Measurements from ENCODE around the gene GHR. TPM values are rescaled to one million over a fixed set of nuclear protein-coding genes. Genes with fewer than 3 reads are reported as not detected.

GHR gene
- total and polyA plus RNA-seq, 2 of the 8 experiments (the other 6 are each of a cell fraction or from before 2014, with no cell fraction given), result 0.15 to 0.19 TPM

- no peak overlapping the region for H3K9ac ChIP-seq (replicated peaks in 1 of 4; ENCODE audit: extremely low read depth in 1 of 4, low read depth in 3 of 4, low read length in 3 of 4)
- H3K4me1 ChIP-seq (replicated peaks in 1 of 4; ENCODE audit: control insufficient read depth in 3 of 4, insufficient read depth in 4 of 4, low read length in 3 of 4), result no peaks in the 10 kb centered on the region
- TF ChIP-seq RAD21 (IDR thresholded peaks at IDR 0.05 in 1 of 2, conservative IDR thresholded peaks at IDR 0.05 in 1 of 2; ENCODE audit: low read depth in 2 of 2, low read length in 2 of 2) (no peak), KDM1A (IDR thresholded peaks at IDR 0.05; ENCODE audit: borderline replicate concordance, low read length) (no peak)
- H3K18ac ChIP-seq (ENCODE audit: extremely low read depth, low read length), result no peak overlapping the region
- H2BK12ac ChIP-seq (ENCODE audit: low read depth, low read length), result no peak overlapping the region
- H3K79me2 ChIP-seq (ENCODE audit: control insufficient read depth in 1 of 2, insufficient read depth in 2 of 2, low read length in 2 of 2), result no peaks in the 10 kb centered on the region
- H3K36me3 ChIP-seq (ENCODE audit: control insufficient read depth in 2 of 4, insufficient read depth in 4 of 4, low read length in 3 of 4), result no peaks in the 10 kb centered on the region
- H3K4ac ChIP-seq (replicated peaks; ENCODE audit: insufficient read length, low read depth, low read length), result no peak overlapping the region
- H4K8ac ChIP-seq (ENCODE audit: extremely low read depth, insufficient read depth, low read length), result no peak overlapping the region
- no peak overlapping the region for H3K4me2 ChIP-seq (ENCODE audit: insufficient read depth in 1 of 2, low read depth in 2 of 2, low read length in 2 of 2)
- H3K27ac ChIP-seq (ENCODE audit: low read depth, low read length), result no peak overlapping the region
- FAIRE-seq (no peak), DNase-seq (ENCODE audit: low read depth in 1 of 2, low spot score in 2 of 2) (no peak)
- H3K9me3 ChIP-seq (ENCODE audit: insufficient read depth in 2 of 2, low read depth in 1 of 2, low read length in 1 of 2), result no peaks in the 10 kb centered on the region
- 85% methylated on average over 1 of the region's 1 CpG; no CpG with 5 or more reads in 1 of the 2 experiments for WGBS, 2 experiments (ENCODE audit: extremely low coverage in 1 of 2, insufficient coverage in 1 of 2, insufficient read length in 1 of 2, insufficient replicate concordance in 2 of 2, low coverage in 1 of 2, low lambda C conversion rate in 2 of 2, missing lambda C conversion rate in 1 of 2)
- ChIA-PET CTCF (ENCODE audit: partially characterized antibody) (no interaction called here), POLR2A (ENCODE audit: partially characterized antibody) (no interaction called here)
- H2BK15ac ChIP-seq (ENCODE audit: low read length), result no peak overlapping the region
- no peak overlapping the region for H3K23ac ChIP-seq (ENCODE audit: insufficient read length)
- H3K14ac ChIP-seq (ENCODE audit: insufficient read length), result no peak overlapping the region
- H4K20me1 ChIP-seq (replicated peaks in 1 of 2; ENCODE audit: control insufficient read depth in 1 of 2, insufficient read depth in 2 of 2, low read length in 2 of 2), result no peaks in the 10 kb centered on the region
- H4K91ac ChIP-seq (replicated peaks; ENCODE audit: insufficient read length, low read length), result no peak overlapping the region
- no peaks in the 10 kb centered on the region for H3K27me3 ChIP-seq (replicated peaks in 1 of 4; ENCODE audit: control insufficient read depth in 3 of 4, extremely low read depth in 1 of 4, insufficient read depth in 3 of 4, low read length in 3 of 4)
- no peak overlapping the region for H4K5ac ChIP-seq (ENCODE audit: insufficient read length, low read depth, low read length)
- no peak overlapping the region for H2BK20ac ChIP-seq (ENCODE audit: low read length)
- no peak overlapping the region for H3K56ac ChIP-seq (replicated peaks; ENCODE audit: insufficient read length, low read depth, low read length)
- H3K23me2 ChIP-seq (ENCODE audit: low read depth, low read length), result no peaks in the 10 kb centered on the region
- no peak overlapping the region for H2AK5ac ChIP-seq (ENCODE audit: low read depth, low read length)
- H3K79me1 ChIP-seq (ENCODE audit: low read depth, low read length), result no peaks in the 10 kb centered on the region
- H2BK5ac ChIP-seq (ENCODE audit: low read depth, low read length), result no peak overlapping the region
- H3K4me3 ChIP-seq (ENCODE audit: extremely low read depth in 1 of 4, insufficient read depth in 2 of 4, low read depth in 3 of 4, low read length in 4 of 4), result no peak overlapping the region
- no peak overlapping the region for H2AFZ ChIP-seq (ENCODE audit: low read length)
- no peak overlapping the region for H2BK120ac ChIP-seq (replicated peaks; ENCODE audit: low read depth, low read length)
These were observed 225.7 kb downstream of the GHR start for GRCh38 chr5:42648915-42649314.

Measured in H1 (cell line).